ENCODE measurements around the gene LEKR1. TPM values are rescaled to one million over a fixed set of nuclear protein-coding genes. Genes with fewer than 3 reads are reported as not detected.

LEKR1 gene
- total RNA-seq, 4 donors from 2014 or later: 0.22 to 1.3 (median 0.34) TPM; not detected in 1

- TF ChIP-seq CTCF (IDR thresholded peaks at IDR 0.05; ENCODE audit: low read depth): no peak
Measured at GRCh38 chr3:157091083-157091833, 265.1 kb downstream of the LEKR1 start.

GRCh38 chr3:157092230-157092629 is 266.1 kb downstream of the LEKR1 start:
- no peak for TF ChIP-seq CTCF (IDR thresholded peaks at IDR 0.05; ENCODE audit: low read depth)

GRCh38 chr3:157093096-157093495 is 266.9 kb downstream of the LEKR1 start:
- no peak for TF ChIP-seq CTCF (IDR thresholded peaks at IDR 0.05; ENCODE audit: low read depth)

GRCh38 chr3:157094301-157094700 is 268.1 kb downstream of the LEKR1 start:
- no peak for TF ChIP-seq CTCF (IDR thresholded peaks at IDR 0.05; ENCODE audit: low read depth)

DNA sequence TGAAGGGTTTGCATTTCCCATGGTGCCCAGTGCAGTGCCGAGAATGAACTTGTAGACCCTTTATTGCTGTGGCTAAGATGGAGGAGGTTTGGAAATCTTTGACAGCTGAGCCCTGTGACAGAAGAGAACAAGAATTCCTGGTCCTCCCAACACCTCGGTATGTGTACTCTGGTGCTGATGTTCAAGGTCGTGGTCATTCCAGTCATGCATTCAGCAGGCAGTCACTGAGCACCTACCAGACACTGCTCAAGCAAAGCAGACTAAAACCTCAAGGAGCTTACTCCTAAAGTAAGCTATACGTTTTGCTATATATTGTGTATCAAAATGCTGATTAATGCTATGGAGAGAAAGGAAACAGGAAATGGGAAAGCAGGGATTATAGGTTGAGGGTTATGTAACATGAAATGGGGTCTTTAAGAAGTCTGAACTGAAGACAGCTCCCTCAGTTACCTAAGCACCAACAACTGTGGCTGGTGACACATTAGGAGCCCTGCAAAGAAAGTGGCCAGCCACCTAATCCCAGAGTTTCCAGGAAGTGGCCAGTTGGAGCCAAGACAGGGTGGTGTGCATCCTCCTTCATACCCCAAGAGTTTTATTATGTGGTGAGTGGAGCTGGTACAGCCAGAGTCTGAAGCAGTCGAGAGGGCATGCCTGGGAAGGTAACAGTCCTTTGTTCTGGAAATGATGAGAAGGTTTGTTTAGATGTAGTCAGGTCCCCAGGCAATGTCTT is 268.8 kb downstream of the LEKR1 start:
- no peak for TF ChIP-seq CTCF (IDR thresholded peaks at IDR 0.05; ENCODE audit: low read depth)

Small RNA genes lying within 50 kb of the gene (small RNA-seq; reads per million reads assigned to genes)
- not detected for gene KLF3P2

Other genes starting within 250 kb of the LEKR1 start
- 10 to 100 TPM; 32.2 to 70.1 (median 43.6) TPM for gene TIPARP, start 151.8 kb upstream of the LEKR1 start, total RNA-seq